ENCODE measurements around the gene OR2T3.
"Not testable (repeated sequence)": the region's sequence is repeated elsewhere in the genome, so short reads cannot be mapped to it uniquely, and the experiment has no call there.

OR2T3 gene, protein sequence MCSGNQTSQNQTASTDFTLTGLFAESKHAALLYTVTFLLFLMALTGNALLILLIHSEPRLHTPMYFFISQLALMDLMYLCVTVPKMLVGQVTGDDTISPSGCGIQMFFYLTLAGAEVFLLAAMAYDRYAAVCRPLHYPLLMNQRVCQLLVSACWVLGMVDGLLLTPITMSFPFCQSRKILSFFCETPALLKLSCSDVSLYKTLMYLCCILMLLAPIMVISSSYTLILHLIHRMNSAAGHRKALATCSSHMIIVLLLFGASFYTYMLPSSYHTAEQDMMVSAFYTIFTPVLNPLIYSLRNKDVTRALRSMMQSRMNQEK

GRCh38 chr1:248473051-248473450 is at the start of gene OR2T3:
OR2T3 (plus strand) TSS chr1:248473351; CDS start chr1:248473351, 0 bp downstream.
- not testable (repeated sequence) for DNase-seq (ENCODE audit: low read depth)

DNA sequence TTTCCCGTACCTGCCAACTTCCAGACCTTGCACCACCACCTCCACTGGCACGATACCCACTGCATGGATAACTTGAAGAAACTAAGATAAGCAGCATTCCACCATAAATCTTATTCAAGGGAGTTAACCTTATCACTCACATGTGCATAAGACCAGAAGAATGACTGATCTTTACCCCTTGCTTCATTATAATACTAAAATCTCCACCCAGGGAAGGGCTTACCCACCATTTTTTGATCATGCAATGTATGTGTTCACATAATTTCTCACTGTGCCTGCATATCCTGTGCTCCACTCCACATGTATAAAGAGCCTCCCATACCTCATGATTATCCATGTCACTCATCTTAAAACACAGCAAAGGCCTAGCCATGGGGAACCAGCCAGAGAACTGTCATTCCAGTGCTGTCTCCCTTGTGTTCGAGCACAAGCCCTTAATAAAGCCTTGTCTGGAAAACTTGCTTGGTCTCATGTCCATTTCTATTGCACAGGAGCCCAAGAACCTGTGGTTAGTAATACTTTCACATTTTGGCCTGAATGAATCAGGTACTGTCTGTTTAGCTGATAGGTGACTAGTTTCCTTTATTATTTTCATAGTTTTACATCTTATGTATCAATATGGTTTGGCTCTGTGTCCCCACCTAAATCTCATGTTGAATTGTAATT is 45.5 kb upstream of the OR2T3 start:
- DNase-seq (ENCODE audit: low read depth): not testable (repeated sequence)

DNA sequence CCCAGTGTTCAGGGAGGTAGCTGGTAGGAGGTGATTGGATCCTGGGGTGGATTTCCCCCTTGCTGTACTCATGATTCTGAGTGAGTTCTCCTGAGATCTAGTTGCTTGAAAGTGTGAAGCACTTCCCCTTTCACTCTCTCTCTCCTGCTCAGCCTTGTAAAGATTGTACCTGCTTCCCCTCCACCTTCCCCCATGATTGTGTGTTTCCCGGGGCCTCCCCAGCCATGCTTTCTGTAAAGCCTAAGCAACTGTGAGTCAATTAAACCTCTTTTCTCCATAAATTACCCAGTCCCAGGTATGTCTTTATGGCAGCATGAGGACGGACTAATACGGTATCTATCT is 45.0 kb upstream of the OR2T3 start:
- not testable (repeated sequence) for DNase-seq (ENCODE audit: low read depth)

DNA sequence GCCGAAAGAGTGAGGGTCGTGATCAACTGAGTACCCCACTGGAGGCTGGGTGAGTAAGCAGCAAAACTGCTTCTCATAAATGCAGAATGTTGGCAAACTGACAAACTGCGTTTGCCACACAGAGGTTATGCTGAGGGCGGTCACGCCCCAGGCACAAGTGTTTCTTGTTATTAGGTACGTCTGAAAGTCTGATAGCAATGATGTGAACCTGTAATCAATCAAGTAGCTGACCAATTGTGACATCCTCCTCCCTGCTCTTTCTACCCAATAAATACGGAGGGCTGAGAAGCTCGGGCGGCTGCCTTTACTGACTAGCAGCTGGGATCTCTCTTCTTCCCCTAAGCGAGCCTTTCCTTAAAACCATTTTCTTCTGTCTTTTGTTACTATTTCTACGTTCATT is 41.5 kb upstream of the OR2T3 start:
- not testable (repeated sequence) for DNase-seq (ENCODE audit: low read depth)

DNA sequence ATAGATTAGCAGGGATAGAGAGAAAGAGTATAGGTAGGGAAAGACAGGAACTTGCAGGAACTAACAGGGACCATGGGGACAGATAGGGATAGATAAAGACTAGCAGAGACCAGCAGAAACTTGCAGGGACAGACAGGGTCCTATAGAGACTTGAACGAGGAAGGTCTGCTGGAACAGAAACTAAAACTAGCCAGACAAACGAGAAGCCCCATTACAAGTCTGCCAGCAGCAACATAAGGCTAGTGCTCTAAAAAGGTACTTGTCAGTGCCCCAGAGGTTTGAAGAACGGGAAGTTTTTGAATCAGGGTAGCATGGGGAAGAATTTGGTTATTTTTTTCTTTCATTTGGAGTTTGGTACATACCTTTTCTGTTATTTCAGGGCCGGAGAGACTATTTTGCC is 41.0 kb upstream of the OR2T3 start:
- not testable (repeated sequence) for DNase-seq (ENCODE audit: low read depth)

DNA sequence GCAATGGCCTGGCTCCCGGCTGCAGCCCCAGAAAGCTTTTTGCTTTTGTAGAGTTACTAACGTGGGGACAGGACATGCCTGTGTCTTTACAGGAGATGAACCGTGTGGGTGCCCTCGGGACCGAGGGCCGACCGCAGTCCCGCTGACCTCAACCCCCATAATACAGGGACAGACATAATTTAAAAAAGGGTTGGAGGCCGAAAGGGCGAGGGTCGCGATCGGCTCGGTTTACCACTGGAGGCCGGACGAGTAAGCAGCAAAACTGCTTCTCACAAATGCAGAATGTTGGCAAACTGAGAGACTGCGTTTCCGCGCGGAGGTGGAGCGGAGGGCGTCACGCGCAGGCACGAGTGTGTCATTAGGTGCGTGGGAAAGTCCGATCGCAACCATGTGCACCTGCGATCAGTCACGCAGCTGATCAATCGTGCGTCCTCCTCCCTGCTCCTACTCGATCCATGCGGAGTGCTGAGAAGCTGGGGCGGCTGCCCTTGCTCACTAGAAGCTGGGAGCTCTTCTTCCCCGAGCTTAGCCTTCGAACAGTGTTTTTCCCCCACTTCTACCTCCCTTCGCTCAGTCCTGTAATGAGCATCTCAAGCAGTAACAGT is 39.2 kb upstream of the OR2T3 start:
- DNase-seq (ENCODE audit: low read depth): not testable (repeated sequence)

DNA sequence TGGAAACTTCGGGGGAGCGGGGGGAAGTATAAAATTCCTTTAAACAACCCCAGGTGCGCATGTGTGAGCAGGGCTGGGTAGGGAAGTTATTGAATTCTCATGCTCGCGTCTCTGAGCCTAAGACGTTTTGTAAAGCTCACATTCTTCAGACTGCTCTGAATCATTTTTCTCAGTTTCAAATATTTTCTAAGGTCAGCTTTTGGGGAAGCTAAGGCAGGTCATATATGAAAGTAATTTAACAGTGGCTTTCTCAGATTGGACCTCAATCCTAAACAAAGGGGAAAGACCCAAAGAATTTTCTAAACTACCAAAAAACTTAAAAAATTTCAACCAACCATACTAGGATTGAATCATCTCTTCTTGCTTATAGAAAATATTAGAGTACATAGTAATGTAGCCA is 38.2 kb upstream of the OR2T3 start:
- not testable (repeated sequence) for DNase-seq (ENCODE audit: low read depth)

GRCh38 chr1:248436303-248436702 is 36.8 kb upstream of the OR2T3 start:
- not testable (repeated sequence) for DNase-seq (ENCODE audit: low read depth)

- DNase-seq (ENCODE audit: low read depth): not testable (repeated sequence)
These were observed 34.5 kb upstream of the OR2T3 start for GRCh38 chr1:248438668-248439067.

- not testable (repeated sequence) for DNase-seq (ENCODE audit: low read depth)
These were observed 33.9 kb upstream of the OR2T3 start for GRCh38 chr1:248439283-248439682.

DNA sequence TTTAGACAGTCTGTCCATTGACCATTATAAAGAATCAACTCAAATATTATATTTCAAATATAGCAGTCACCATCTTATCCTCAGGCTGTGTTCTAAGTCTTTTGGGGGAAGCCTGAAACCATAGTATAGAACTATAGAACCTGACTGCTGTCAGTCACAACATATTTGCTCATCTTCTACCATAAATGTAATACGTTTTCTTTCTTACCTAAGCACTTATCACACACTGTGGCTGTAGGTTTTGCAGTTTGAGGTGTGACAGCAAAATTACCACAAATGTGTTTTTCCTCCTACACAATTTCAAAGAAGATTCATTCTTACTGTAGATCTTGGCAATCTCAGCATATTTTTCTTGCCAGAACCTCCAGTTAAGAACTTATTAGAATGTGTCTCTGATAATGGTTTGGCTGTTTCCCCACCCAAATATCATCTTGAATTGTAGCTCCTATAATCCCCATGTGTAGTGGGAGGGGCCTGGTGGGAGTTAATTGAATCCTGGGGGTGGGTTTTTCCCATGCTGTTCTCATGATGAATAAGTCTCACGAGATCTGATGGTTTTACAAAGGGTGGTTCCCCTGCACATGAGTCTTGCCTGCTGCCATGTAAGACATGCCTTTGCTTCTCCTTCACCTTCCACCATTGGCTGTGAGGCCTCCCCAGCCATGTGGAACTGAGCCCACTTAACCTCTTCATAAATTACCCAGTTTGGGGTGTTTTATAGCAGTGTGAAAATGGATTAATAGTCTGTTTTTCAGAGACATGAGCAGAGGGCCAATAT is 30.5 kb upstream of the OR2T3 start:
- DNase-seq (ENCODE audit: low read depth): not testable (repeated sequence)

DNA sequence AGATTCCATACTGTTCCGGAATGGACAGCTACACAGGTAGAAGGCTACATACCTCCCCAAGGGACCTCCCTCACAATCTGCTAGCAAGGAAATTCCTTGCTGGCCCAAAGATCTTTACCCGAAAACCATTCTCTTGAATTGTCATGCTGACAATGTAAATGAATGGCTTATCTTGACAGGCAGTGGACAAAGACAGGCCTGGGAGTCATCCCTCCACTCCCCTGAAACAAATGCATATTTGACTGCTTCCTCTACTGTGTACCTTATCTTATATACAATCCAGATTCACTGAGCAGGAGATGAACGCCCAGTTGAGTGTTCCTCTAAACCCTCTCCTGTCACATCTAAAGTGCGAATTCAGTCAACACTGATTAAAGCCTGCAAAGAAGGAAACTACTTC is 28.5 kb upstream of the OR2T3 start:
- DNase-seq (ENCODE audit: low read depth): not testable (repeated sequence)

DNA sequence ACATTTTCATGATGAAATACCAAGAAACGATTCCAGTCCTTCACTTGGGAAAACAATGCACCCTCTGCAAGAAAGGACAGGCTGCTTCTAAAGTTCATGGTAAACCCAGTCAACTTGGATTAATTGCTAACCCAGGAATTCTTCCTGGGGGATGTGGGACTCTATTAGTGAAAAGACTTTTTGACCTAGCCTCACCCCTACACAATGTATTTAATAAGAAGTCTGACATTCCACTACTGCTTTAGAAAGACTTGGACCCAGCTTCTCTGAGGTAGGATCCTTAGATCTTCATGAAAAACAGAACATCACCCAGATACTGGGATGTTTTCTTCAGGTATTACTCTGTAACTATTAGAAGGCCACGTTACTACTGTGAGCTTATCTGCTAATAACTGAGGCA is 27.8 kb upstream of the OR2T3 start, which contains the start of gene OR2T2:
Gene OR2T2 (plus strand): TSS at position 239 of the 400 bp plus-strand sequence. CDS start 7,161 bp downstream, outside the sequence.
- not testable (repeated sequence) for DNase-seq (ENCODE audit: low read depth)

- DNase-seq (ENCODE audit: low read depth): not testable (repeated sequence)
These were observed 24.6 kb upstream of the OR2T3 start for GRCh38 chr1:248448409-248449074.

DNA sequence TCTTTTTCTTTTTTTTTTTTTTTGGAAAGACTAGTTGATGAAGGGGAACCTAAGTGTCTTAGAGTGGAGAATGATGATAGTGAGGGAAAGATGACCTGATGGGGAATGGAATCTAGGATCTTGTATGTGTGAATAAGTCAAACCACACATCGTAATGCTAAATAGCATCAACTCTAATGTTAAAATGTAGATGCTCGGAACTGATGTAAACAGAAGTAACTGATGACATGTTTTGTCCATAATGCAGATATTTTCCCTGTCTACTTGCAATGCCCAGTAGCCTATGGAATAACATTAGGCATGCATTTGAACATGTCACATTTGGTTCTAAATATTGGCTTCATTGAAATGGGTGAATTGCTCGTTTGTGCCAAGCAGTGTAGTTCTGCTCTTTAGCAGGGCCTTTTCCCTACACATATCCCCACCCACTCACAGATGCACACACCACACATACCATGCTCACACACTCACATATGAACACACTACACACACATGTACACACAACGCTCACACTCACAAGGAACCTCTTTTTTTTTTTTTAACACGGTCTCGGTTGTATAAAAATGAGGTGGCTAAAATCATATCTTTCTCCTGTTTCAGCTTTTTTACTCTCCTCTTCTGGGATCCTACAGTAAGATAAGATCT is 23.2 kb upstream of the OR2T3 start:
- not testable (repeated sequence) for DNase-seq (ENCODE audit: low read depth)

DNA sequence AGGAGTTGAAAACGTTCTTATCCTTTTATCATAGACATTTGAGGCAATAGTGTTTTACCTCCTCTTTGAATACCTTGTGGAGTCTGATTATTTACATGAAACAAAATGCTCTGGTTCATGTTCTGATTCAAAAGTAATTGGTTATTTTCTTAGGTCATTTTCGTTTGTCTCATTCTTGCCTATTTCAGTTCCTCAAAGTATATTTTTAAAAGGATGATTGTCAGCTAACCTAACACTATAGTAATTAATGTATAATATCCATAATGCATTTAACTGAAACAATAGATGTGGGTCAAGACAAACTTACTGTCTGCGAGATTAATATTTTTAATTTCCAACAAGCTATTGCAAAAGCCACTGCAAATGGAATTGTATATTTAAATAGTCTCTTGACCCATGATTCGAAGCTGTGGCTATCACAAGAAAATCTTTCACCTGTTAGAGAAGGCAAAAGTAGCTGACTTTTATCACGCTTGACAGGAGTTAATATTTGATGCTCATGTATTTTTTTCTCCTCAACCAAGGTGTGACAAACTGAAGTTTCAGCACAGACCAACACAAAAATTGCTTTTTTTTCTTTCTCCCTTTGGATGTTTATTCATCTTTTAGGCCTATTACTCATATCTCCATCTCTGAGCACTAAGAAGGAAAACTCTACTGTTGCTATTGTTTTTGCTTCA is 22.5 kb upstream of the OR2T3 start:
- DNase-seq (ENCODE audit: low read depth): not testable (repeated sequence)

- DNase-seq (ENCODE audit: low read depth): not testable (repeated sequence)
These were observed 19.5 kb upstream of the OR2T3 start for GRCh38 chr1:248453619-248454018.

DNA sequence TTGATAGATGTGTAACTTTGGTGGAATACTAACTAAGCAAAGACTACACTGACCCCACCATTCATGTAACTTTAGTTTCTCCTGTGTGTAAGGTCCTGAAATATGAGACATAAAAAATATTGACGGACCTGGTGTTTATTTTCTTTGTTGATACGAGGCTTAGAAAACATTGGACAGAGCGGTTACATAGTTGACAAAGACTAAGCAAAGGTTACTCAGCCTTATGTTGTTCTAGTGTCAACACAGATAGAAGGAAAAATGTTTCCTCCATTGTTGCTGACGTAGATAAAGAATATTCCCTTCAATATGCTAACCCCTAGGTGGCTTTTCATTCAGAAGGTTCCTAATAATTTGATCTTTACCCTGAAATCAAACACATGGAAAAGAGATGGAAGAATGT is 18.1 kb upstream of the OR2T3 start:
- not testable (repeated sequence) for DNase-seq (ENCODE audit: low read depth)

GRCh38 chr1:248456635-248457034 is 16.5 kb upstream of the OR2T3 start:
- not testable (repeated sequence) for DNase-seq (ENCODE audit: low read depth)

DNA sequence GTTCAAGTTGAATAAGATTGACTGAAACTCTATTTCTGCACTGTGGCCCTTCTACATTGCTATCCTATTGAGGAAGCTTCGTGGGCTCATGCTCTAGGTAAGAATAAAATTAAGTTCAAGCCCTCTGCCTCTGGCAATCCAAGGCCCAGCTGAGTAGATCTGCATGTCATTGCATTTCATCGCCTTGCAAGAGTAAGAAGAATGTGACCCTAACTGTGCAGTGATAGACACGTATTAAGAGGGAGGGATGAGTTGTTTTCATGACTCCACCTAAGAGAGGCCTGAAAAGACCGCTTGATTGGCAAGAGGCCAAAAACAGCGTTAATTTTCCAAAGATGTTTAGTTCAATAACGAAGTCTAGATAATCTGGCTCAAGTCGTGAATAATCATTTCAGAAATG is 14.0 kb upstream of the OR2T3 start:
- DNase-seq (ENCODE audit: low read depth): not testable (repeated sequence)
